ENCODE measurements around the gene ASPHD2.

Gene ASPHD2

DNA sequence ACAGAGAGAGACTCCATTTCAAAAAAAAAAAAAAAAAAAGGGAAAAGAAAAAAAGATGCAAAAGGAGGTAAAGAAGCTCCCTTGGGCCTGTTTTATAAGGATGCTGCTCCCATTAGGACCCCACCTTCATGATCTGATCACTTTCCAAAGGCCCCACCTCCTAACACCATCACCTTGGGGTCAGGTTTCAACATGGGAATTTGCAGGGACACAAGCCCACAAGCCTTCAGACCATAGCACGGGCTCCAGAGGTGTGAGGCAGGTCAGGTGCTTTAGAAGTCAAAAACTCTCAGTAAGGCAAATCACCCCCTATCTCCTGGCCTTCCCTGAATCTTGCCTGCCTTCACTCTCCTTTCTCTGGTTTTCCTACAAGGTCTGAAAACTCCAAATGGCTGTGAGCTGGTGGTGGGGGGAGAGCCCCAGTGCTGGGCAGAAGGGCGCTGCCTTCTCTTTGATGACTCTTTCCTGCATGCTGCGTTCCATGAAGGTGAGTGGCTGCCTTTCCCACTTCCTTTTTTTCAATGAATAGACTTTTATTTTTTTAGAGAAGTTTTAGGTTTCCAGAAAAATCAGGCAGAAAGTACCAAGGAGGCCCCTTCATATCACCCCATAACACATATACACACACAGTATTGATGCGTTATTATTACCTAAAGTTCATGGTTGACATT lies 13.2 kb downstream of the ASPHD2 start:
- Histone ChIP-seq H3K4me3 (ENCODE audit: low read length) (no peak overlapping the region), H3K27me3 (ENCODE audit: low read depth, low read length) (no peaks in the 10 kb centered on the region), H3K9me3 (ENCODE audit: insufficient read depth, low read length) (no peaks in the 10 kb centered on the region), H3K9ac (ENCODE audit: low read length) (no peak overlapping the region), H2AFZ (ENCODE audit: low read depth, low read length) (no peak overlapping the region), H3K4me1 (ENCODE audit: low read length) (peaks cover 14% of the 10 kb centered on the region), H4K20me1 (ENCODE audit: insufficient read depth, low read length) (peaks cover 72% of the 10 kb centered on the region), H3K4me2 (ENCODE audit: low read length) (no peak overlapping the region), H3K27ac (ENCODE audit: low read length) (no peak overlapping the region), H3K79me2 (ENCODE audit: low read length) (peaks cover 72% of the 10 kb centered on the region), H3K36me3 (replicated peaks; ENCODE audit: low read depth, low read length) (peaks cover 62% of the 10 kb centered on the region)
- TF ChIP-seq, protein P1, sequence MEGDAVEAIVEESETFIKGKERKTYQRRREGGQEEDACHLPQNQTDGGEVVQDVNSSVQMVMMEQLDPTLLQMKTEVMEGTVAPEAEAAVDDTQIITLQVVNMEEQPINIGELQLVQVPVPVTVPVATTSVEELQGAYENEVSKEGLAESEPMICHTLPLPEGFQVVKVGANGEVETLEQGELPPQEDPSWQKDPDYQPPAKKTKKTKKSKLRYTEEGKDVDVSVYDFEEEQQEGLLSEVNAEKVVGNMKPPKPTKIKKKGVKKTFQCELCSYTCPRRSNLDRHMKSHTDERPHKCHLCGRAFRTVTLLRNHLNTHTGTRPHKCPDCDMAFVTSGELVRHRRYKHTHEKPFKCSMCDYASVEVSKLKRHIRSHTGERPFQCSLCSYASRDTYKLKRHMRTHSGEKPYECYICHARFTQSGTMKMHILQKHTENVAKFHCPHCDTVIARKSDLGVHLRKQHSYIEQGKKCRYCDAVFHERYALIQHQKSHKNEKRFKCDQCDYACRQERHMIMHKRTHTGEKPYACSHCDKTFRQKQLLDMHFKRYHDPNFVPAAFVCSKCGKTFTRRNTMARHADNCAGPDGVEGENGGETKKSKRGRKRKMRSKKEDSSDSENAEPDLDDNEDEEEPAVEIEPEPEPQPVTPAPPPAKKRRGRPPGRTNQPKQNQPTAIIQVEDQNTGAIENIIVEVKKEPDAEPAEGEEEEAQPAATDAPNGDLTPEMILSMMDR (IDR thresholded peaks at IDR 0.05; ENCODE audit: low read depth, low read length) = no peak
- no peak for TF ChIP-seq EZH2phosphoT487 (IDR thresholded peaks at IDR 0.05; ENCODE audit: low read depth)

DNA sequence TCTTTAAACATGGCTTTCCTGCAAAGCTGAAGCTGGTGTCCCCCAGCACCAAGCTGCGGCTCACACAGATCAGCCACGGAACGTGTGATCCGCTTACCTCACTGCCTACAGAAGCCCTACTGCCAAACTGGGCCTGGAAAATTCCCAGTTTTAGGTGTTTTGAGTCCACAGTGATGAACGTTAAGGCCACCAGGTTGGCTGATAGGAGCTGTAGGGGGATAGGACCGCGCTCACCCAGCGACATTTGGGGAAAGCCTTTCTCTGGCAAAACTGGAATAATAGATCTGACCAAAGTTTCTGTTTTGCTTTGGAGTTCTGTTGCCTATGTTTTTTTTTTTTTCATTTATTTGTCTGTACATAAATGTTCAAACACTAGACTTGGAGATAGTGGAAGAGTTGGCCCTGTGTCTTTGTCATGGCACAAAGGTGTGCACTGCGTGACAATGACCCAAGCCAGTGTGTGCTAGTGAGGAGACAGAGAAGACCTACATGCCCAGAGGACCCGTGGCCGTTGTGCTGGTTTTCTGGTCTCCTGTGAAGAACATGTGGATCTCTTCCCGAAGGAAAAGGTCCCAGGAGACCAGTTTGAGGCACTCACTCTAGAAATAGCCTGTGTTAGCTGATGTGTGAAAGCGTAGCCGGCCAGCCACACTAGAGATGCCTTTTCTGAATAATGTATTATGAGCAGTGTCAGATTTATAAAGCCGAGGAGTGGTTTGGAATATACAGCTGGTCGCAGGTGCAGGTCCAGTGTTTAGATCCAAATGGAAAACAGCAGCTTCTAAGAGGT lies 15.0 kb downstream of the ASPHD2 start:
- Histone ChIP-seq H3K4me3 (ENCODE audit: low read length) (no peak overlapping the region), H3K27me3 (ENCODE audit: low read depth, low read length) (no peaks in the 10 kb centered on the region), H3K4me2 (ENCODE audit: low read length) (no peak overlapping the region), H3K9me3 (ENCODE audit: insufficient read depth, low read length) (no peaks in the 10 kb centered on the region), H3K4me1 (ENCODE audit: low read length) (peaks cover 14% of the 10 kb centered on the region), H3K9ac (ENCODE audit: low read length) (no peak overlapping the region), H4K20me1 (ENCODE audit: insufficient read depth, low read length) (peaks cover 57% of the 10 kb centered on the region), H3K27ac (ENCODE audit: low read length) (no peak overlapping the region), H3K79me2 (ENCODE audit: low read length) (peaks cover 56% of the 10 kb centered on the region), H3K36me3 (replicated peaks; ENCODE audit: low read depth, low read length) (peaks cover 62% of the 10 kb centered on the region), H2AFZ (ENCODE audit: low read depth, low read length) (no peak overlapping the region)
- TF ChIP-seq EZH2phosphoT487 (IDR thresholded peaks at IDR 0.05; ENCODE audit: low read depth) = no peak
- TF ChIP-seq, protein P1 (IDR thresholded peaks at IDR 0.05; ENCODE audit: low read depth, low read length) = no peak

DNA sequence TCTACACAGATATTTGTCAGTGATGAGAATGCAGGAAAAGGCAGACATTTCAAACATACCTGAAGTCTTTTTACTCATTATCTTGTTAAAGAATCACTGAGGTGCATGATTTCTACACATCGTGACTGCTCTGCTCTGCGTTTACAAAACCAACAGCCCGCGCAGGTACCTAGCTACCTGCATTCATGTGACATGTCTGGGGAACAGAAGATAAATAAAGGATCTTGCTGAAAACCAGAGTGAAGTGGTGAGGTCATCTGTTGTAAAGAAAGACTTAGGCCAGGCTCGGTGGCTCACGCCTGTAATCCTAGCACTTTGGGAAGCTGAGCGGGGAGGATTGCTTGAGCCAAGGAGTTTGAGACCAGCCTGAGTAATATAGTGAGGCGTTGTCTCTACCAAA lies 15.7 kb downstream of the ASPHD2 start:
- Histone ChIP-seq H3K9me3 (ENCODE audit: insufficient read depth, low read length) (no peaks in the 10 kb centered on the region), H4K20me1 (ENCODE audit: insufficient read depth, low read length) (peaks cover 51% of the 10 kb centered on the region), H3K36me3 (replicated peaks; ENCODE audit: low read depth, low read length) (peaks cover 57% of the 10 kb centered on the region), H3K9ac (ENCODE audit: low read length) (no peak overlapping the region), H3K4me3 (ENCODE audit: low read length) (no peak overlapping the region), H3K79me2 (ENCODE audit: low read length) (peaks cover 49% of the 10 kb centered on the region), H3K27ac (ENCODE audit: low read length) (no peak overlapping the region), H3K4me2 (ENCODE audit: low read length) (no peak overlapping the region), H3K27me3 (ENCODE audit: low read depth, low read length) (no peaks in the 10 kb centered on the region), H2AFZ (ENCODE audit: low read depth, low read length) (no peak overlapping the region), H3K4me1 (ENCODE audit: low read length) (peaks cover 14% of the 10 kb centered on the region)
- no peak for TF ChIP-seq EZH2phosphoT487 (IDR thresholded peaks at IDR 0.05; ENCODE audit: low read depth)
- TF ChIP-seq, protein P1 (IDR thresholded peaks at IDR 0.05; ENCODE audit: low read depth, low read length) = no peak

DNA sequence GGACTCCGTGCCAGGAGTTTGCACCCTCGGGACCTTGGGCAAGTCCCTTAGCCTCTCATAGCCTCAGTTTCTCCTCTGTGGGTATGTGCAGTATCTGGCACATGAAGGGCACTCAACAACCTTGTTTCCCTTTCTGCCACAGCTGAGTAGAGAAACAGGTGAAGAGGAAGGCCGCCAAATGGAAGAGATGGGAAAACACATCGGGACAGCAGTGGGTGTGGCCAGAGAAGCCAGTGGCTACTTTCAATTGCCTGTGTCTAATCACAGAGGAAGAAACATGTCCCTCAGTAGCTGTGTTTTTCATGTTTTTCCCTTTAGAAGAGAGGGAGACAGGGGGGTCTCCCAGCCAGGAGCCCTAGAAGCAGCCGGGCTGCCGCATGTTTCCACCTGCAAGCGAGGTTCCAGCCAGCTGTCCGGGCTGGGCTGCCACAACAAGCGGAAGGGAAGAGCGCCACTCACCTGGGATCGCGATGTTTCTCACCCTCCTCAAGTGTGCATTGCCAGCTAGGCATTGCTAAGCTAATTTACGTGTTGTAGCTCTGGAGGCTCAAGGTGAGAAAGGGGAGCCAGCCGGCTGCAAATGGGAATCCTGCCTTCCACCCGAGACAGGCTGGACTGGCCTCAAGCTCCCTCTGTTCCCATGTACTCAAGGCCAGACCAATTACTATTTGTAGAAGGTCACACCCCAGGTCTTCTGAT lies 16.7 kb downstream of the ASPHD2 start:
- Histone ChIP-seq H3K27ac (ENCODE audit: low read length) (no peak overlapping the region), H3K79me2 (ENCODE audit: low read length) (peaks cover 40% of the 10 kb centered on the region), H3K27me3 (ENCODE audit: low read depth, low read length) (no peaks in the 10 kb centered on the region), H3K9me3 (ENCODE audit: insufficient read depth, low read length) (no peaks in the 10 kb centered on the region), H3K4me2 (ENCODE audit: low read length) (no peak overlapping the region), H4K20me1 (ENCODE audit: insufficient read depth, low read length) (peaks cover 44% of the 10 kb centered on the region), H3K36me3 (replicated peaks; ENCODE audit: low read depth, low read length) (peaks cover 56% of the 10 kb centered on the region), H2AFZ (ENCODE audit: low read depth, low read length) (no peak overlapping the region), H3K9ac (ENCODE audit: low read length) (no peak overlapping the region), H3K4me3 (ENCODE audit: low read length) (no peak overlapping the region), H3K4me1 (ENCODE audit: low read length) (peaks cover 14% of the 10 kb centered on the region)
- TF ChIP-seq, protein P1 (IDR thresholded peaks at IDR 0.05; ENCODE audit: low read depth, low read length) = no peak
- no peak for TF ChIP-seq EZH2phosphoT487 (IDR thresholded peaks at IDR 0.05; ENCODE audit: low read depth)

Measured in OCI-LY3 (cell line).